SK-N-DZ (cell line): Measurements from ENCODE around the gene LRRFIP2.
"Not testable (repeated sequence)": the region's sequence is repeated elsewhere in the genome, so short reads cannot be mapped to it uniquely, and the experiment has no call there.

Experiments used
- DNase-seq: peaks from one replicate; pipeline ENCODE4 v3.0.0-alpha.2; 2015; ENCODE audit warnings: low spot score

The LRRFIP2 gene

DNA sequence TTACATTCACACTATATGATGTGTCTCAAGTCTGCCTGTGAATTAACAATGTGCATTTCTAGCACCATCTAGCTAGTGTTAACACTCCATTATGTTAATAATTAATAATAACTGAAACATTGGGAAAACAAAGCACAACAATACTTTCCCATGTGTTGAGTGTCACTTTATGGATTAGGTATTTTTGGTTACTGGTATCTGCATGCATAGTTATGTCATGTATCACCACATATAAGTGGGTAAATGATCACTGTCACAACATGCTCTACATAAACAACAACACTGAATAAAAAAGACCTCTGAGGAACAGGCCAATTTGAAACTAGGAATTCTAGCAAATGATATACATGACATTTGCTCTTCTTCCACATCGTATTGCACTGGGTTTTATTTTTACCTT, 106.4 kb downstream of the LRRFIP2 start:
- no peak for DNase-seq

DNA sequence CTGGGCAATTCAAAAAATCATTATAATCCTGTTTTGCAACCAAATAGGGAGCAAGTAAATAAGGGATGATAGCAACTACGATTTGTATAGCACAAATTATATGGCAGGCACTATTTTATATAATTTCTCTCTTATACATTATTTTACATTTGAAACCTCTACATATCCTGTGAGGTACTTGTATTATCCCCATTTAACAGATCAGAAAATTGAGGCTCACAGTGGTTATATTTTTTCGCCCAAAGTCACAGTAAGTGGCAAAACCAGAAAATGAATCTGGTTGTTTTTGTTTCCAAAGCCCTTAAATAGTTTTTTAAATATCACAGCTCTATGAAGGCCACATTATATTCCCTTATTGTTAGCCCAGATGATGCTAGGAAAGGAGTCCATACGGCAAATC, 106.8 kb downstream of the LRRFIP2 start:
- DNase-seq = no peak

DNA sequence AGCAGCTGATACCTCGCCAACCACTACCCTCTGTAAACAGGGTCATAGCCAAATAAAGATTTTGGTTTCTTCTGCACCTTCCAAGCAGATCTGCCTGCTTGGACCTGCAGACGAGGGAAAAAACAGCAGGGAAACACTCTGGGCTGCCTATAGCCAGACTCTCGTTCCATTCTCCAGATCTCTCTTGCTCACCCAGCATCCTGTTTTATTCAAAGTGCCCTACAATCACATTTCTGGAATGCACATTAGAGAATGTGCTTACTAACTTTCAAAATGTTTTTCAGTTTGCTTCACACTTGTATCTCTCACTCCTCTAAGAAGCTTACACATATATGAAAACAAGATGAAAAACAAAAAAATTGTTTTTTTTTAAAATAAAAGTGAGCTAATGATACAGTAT, 109.6 kb downstream of the LRRFIP2 start:
- no peak for DNase-seq

DNA sequence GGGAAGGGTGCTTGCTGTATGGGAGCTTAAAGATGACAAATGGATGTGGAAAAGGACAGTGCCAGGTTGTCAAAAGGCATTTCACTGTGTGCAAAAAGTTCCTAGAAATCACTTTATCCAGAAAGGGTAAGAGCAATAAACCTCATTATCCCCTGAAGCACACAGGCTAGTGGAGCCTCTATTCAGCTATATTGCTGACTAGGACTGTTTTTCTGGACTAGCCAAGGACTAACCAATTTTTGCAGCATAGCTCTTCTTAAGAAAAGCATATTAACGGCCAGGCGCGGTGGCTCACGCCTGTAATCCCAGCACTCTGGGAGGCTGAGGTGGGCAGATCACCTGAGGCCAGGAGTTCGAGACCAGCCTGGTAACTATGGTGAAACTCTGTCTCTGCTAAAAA, 116.3 kb downstream of the LRRFIP2 start:
- DNase-seq = no peak

DNA sequence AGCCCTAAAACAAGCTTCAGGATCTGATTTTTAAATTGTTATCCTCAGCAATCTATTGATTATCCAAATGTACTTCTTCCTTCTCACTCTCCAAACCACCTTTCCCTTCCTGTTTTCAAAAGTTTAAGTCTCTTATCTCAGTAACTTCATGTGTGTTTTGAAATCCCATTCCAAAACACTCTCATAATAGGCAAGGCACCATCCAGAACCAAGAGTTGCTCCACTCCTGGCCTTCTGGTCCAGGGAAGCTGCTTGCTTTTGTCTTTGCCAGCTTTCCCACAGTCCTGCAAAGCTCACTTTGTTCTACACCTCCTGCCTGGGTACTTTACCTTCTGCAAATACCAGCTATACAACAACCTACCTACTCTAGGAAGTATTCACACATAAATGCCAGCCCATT, 117.6 kb downstream of the LRRFIP2 start:
- no peak for DNase-seq

GRCh38 chr3:37055077-37055476, 119.3 kb downstream of the LRRFIP2 start:
- DNase-seq = not testable (repeated sequence)

DNA sequence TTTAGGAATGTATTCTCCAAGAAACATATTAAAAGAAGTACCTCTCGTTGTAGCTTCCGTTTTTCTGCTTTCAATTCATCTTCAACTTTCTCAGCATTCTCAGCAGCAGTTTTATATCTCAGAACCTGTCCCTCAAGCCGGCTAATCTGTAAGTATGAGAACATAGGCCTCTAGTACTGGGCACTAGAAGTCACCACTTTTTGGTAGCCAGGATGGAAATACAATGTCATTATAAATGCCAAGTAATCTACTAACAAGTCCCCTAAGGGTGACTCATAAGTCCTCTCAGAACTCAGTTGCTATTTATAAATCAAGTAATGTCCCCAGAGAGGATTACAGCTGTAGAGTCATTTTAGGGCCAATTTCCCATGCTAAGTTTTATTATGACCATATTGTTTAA, 120.0 kb downstream of the LRRFIP2 start:
- DNase-seq = no peak

DNA sequence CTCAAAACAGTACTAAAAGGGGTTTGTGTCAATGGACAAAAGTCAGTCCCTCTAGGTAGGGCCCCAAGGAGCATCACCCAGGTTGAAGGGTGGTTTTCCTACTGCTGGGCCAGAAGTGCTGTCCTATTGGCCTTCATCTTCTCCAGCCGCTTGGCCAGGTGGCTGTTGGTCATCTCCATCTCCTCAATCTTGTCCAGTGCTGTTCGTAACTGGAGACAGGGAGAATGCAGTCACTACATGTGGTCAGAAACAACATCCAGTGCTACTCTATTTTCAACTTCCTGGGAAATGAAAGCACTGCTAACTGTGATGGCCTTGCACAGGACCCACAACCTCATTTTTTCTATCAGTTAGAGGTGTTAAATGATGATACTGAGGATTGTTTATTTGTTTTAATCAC, 120.6 kb downstream of the LRRFIP2 start:
- no peak for DNase-seq

DNA sequence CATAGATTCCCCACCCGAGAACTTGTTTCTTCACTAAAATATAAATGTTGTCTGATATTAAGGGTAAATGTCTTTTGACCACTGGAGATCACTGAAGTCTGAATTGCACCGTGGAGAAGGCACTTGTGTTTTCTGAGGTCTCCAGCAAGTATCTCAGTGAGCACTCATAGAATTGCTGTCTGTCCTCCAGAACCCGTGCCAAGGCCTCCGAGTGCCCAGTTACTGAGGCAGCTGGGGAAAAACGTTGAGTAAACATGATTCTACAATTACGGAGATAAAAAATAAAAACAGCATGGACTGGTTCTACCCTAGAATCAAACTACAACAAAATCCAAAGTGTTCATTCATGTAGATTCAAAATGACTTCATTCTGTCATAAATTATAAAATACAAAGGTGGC, 121.0 kb downstream of the LRRFIP2 start:
- DNase-seq = no peak

DNA sequence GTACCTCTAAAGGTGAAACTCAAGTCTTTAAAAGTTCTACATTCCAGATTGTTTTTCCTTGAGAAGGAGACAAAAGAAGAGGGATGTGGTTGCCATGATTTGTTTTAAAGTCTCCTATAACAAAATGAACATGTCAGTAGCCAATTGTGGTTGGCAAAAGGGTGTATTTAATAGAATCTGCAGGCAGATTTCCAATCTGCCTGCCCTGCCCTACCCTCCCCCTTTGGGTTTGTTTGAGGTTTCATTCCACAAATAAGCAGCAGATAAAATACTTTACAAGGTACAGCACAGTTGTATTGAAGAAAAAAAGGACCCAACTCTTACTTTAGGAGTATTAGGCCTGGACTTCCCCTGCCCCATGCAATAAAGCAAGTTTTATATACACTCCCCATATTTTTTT, 121.5 kb downstream of the LRRFIP2 start:
- DNase-seq = no peak

DNA sequence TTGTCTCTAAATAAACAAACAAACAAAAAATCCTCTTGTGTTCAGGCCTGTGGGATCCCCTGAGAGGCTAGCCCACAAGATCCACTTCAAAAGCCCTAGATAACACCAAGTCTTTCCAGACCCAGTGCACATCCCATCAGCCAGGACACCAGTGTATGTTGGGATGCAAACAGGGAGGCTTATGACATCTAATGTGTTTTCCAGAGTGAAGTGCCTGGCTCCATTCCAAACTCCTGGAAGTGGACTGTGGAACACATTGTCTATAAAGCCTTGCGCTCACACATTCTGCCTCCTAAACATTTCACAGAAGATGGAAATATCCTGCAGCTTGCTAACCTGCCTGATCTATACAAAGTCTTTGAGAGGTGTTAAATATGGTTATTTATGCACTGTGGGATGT, 124.1 kb downstream of the LRRFIP2 start:
- DNase-seq = no peak

DNA sequence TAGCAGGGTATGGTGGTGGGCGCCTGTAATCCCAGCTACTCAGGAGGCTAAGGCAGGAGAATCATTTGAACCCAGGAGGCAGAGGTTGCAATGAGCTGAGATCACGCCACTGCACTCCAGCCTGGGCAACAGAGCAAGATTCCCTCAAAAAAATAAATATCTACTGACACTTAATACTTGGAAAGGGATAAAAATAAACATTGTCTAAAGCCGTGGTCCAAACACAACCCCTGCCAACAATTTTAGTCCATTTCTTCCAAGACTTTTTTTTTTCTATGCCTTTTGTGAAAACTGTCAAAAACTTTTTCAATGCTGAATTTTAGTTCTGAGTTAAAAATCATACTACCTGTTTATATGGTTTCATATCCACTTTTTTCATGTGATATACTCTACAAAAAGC, 131.7 kb downstream of the LRRFIP2 start:
- DNase-seq = not testable (repeated sequence)

- DNase-seq = no peak
Measured at GRCh38 chr3:37041546-37042195, 132.7 kb downstream of the LRRFIP2 start.

GRCh38 chr3:37040231-37040630, 134.2 kb downstream of the LRRFIP2 start:
- no peak for DNase-seq

- no peak for DNase-seq
Measured at GRCh38 chr3:37039161-37039846, 135.1 kb downstream of the LRRFIP2 start.

DNA sequence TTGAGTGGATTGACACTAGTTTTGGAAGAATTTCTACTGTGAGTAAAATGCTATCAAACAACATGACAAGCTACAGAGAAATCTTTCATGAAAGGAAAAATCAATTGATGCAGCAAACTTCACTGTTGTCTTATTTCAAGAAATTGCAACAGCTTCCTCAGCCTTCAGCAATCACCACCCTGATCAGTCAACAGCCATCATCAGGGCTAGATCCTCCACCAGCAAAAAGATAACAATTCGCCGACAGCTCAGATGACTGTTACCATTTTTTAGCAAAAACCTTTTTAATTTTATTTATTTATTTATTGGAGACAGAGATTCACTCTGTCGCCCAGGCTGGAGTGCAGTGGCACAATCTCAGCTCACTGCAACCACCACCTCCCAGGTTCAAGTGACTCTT, 137.0 kb downstream of the LRRFIP2 start:
- no peak for DNase-seq

- DNase-seq = no peak
Measured at GRCh38 chr3:37032961-37033360, 141.4 kb downstream of the LRRFIP2 start.

DNA sequence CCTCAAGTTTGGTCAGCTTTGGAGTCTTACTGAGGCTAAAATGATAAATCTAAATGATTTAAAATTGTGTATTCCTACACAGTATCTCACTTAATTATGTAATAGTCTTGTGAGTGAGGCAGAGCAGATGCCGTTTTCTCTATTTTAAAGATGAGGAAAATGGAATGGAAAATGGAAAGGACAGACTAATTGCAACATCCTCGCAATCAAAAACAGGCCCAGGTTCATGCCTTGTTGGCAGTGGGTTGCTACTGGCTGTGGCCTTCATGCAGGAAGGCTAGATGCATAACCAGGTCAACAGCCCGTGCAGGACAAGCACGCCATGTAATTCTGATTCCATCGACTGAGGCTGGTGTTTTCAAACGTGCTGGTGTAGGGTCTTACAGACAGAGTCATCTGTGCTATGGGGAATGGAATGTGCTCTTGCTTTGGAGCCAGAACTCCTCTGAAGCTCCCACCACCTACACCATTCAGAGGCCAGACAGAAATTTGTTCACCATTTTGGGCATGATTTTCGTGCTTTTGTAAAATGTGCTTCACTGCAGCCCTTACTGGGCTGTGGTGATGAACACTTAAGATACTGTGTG, 143.2 kb downstream of the LRRFIP2 start:
- no peak for DNase-seq

- no peak for DNase-seq
Measured at GRCh38 chr3:37030588-37030987, 143.8 kb downstream of the LRRFIP2 start.

DNA sequence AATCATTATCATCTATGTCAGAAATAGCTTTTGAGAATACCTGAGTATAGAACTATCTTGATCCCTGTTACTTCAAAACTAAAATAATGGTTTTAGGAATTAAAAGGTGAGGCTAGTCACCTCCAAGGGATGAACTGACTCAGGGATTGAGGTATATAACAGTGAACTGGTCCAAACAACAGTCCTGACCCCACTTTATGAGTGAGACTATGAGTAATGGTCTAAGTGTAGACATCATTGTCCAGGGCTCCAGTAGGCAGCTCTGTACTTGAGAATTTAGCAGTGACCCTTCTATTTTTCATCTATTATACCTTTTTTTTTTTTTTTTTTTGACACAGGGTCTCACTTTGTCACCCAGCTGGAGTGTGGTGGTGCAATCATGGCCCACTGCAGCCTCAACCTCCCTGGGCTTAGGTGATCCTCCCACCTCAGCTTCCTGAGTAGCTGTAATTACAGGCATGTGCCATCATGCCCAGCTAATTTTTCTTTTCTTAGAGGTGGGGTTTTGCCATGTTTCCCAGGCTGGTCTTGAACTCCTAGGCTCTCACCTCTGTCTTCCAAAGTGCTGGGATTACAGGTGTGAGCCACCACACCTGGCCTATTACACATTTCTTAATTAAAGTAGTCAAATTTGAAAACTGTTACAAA, 144.7 kb downstream of the LRRFIP2 start:
- DNase-seq = no peak

GRCh38 chr3:37029111-37029510, 145.3 kb downstream of the LRRFIP2 start:
- no peak for DNase-seq

GRCh38 chr3:37028329-37028728, 146.1 kb downstream of the LRRFIP2 start:
- DNase-seq = no peak

DNA sequence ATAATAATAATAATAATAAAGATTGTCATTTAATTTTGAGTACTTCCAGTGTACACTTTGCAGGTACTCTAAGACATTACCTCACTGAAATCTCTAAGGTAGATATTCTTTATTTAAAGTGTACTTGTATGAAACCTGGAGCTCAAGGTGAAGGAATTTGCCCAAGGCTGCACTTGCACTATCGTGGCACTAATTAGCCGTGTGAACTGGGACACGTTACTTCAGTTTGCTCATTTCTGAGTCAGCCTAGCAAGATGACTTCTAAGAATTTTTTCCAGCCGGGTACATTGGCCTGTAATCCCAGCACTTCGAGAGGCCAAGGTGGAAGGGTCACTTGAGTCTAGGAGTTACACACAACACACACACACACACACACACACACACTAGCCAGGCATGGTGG, 147.5 kb downstream of the LRRFIP2 start:
- DNase-seq = no peak
